GM06990 (cell line): Measurements from ENCODE around the gene PTPRN2.

Experiments used
- DNase-seq: peaks from one replicate; pipeline ENCODE4 v3.0.0-alpha.2; 2011; ENCODE audit not compliant: insufficient read length; ENCODE audit errors: extremely low read depth
- H3K27me3 ChIP-seq: replicated peaks from 2 replicates; pipeline ENCODE4 v1.6.0; 2011; ENCODE audit warnings: low read length; ENCODE audit not compliant: control insufficient read depth, insufficient read depth
- H3K36me3 ChIP-seq: 2 replicates; pipeline ENCODE4 v1.5.1; 2011; ENCODE audit warnings: low read length; ENCODE audit not compliant: control insufficient read depth, insufficient read depth
- H3K4me3 ChIP-seq: replicated peaks from 2 replicates; pipeline ENCODE4 v1.5.1; 2011; ENCODE audit warnings: low read depth, mild to moderate bottlenecking, control low read depth, low read length
- CTCF ChIP-seq: IDR thresholded peaks from 2 replicates; pipeline ENCODE4 v1.5.1; 2011; ENCODE audit warnings: low read length, control low read depth, mild to moderate bottlenecking, inconsistent platforms; ENCODE audit not compliant: insufficient read depth, poor library complexity, severe bottlenecking

PTPRN2 gene

GRCh38 chr7:157547102-157547501 is 1040.5 kb downstream of the PTPRN2 start:
- no peak for TF ChIP-seq CTCF
- no peak overlapping the region for H3K4me3 ChIP-seq
- no peaks in the 10 kb centered on the region for H3K27me3 ChIP-seq
- H3K36me3 ChIP-seq = no peaks in the 10 kb centered on the region
- no peak for DNase-seq

GRCh38 chr7:157545681-157546060 is 1042.0 kb downstream of the PTPRN2 start:
- Histone ChIP-seq H3K4me3 (no peak overlapping the region), H3K27me3 (no peaks in the 10 kb centered on the region), H3K36me3 (no peaks in the 10 kb centered on the region)
- no peak for TF ChIP-seq CTCF
- no peak for DNase-seq

GRCh38 chr7:157544980-157545680 is 1042.5 kb downstream of the PTPRN2 start:
- Histone ChIP-seq H3K27me3 (no peaks in the 10 kb centered on the region), H3K36me3 (no peaks in the 10 kb centered on the region), H3K4me3 (no peak overlapping the region)
- no peak for DNase-seq
- TF ChIP-seq CTCF = no peak

- no peaks in the 10 kb centered on the region for H3K27me3 ChIP-seq
- no peak overlapping the region for H3K4me3 ChIP-seq
- TF ChIP-seq CTCF = no peak
- no peaks in the 10 kb centered on the region for H3K36me3 ChIP-seq
- DNase-seq = no peak
Measured at GRCh38 chr7:157544226-157544625, 1043.4 kb downstream of the PTPRN2 start.

- no peaks in the 10 kb centered on the region for H3K36me3 ChIP-seq
- no peaks in the 10 kb centered on the region for H3K27me3 ChIP-seq
- no peak overlapping the region for H3K4me3 ChIP-seq
- TF ChIP-seq CTCF = no peak
- no peak for DNase-seq
Measured at GRCh38 chr7:157543791-157544190, 1043.8 kb downstream of the PTPRN2 start.

GRCh38 chr7:157543276-157543675 is 1044.3 kb downstream of the PTPRN2 start:
- Histone ChIP-seq H3K27me3 (no peaks in the 10 kb centered on the region), H3K36me3 (no peaks in the 10 kb centered on the region), H3K4me3 (no peak overlapping the region)
- no peak for DNase-seq
- no peak for TF ChIP-seq CTCF
